ENCODE results near the gene ASTN2. TPM values are rescaled to one million over a fixed set of nuclear protein-coding genes. Genes with fewer than 3 reads are reported as not detected.

The ASTN2 gene
- total RNA-seq, 2 donors from 2014 or later: 3.7 to 4.8 TPM

DNA sequence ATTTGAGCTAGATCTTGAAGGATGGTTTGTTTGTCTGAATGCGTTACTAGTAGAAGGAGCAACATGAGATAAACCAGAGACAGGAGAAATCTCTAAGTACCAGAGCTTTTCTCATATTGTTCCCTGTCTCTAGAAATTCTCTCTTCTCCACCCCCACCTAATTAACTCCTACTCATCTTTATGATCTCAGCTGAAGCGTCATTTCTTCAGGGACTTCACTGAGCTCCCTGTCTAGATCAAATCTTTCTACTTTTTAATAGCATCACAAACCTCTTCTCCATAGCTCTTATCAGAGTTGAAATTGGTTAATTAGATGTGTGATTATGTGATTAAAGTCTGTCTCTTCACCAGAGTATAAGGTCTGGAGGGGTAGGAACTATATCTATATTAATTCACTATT lies 1035.0 kb downstream of the ASTN2 start:
- DNase-seq (no peak), ATAC-seq (no peak)
- no peaks in the 10 kb centered on the region for H3K9me3 ChIP-seq (ENCODE audit: control insufficient read depth, low read length, poor library complexity, severe bottlenecking)
- Mint-ChIP-seq H3K27me3 (no peaks in the 10 kb centered on the region), H3K4me1 (no peaks in the 10 kb centered on the region), H3K36me3 (ENCODE audit: low read depth) (no peaks in the 10 kb centered on the region), H3K27ac (no peak overlapping the region), H3K4me3 (no peak overlapping the region)

DNA sequence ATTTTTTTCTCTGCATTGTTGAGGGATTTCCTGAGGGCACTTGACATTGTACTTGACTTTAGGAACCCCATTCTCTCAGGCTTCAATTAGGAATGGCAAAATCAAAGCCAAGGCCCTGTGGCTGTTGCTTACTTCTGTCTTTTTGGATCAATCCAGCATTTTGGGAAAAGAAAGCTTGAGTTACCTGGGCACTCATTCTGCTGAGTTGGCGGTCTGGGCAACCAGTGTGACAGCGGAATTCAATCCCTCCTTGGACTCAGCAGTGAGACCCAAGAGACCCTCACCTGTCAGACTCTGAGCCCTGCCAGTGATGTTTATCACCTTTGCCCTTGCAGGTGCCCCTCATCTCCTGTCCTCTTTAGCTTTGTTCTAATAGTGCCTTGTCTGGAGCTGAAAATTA lies 1036.0 kb downstream of the ASTN2 start:
- no peaks in the 10 kb centered on the region for H3K9me3 ChIP-seq (ENCODE audit: control insufficient read depth, low read length, poor library complexity, severe bottlenecking)
- Mint-ChIP-seq H3K4me3 (no peak overlapping the region), H3K4me1 (no peaks in the 10 kb centered on the region), H3K27me3 (no peaks in the 10 kb centered on the region), H3K36me3 (ENCODE audit: low read depth) (no peaks in the 10 kb centered on the region), H3K27ac (no peak overlapping the region)
- DNase-seq: no peak
- no peak for ATAC-seq

- no peaks in the 10 kb centered on the region for H3K9me3 ChIP-seq (ENCODE audit: control insufficient read depth, low read length, poor library complexity, severe bottlenecking)
- no peak overlapping the region for H3K4me3 Mint-ChIP-seq
- DNase-seq (no peak), ATAC-seq (no peak)
- no peaks in the 10 kb centered on the region for H3K4me1 Mint-ChIP-seq
- no peaks in the 10 kb centered on the region for H3K36me3 Mint-ChIP-seq (ENCODE audit: low read depth)
- no peaks in the 10 kb centered on the region for H3K27me3 Mint-ChIP-seq
- H3K27ac Mint-ChIP-seq: no peak overlapping the region
Observed at GRCh38 chr9:116377179-116377798, 1037.6 kb downstream of the ASTN2 start.
